NCI-H748 (cell line): ENCODE results near the gene HLA-DMB.
"Not testable (repeated sequence)": the region's sequence is repeated elsewhere in the genome, so short reads cannot be mapped to it uniquely, and the experiment has no call there.

ENCODE experiments used
- DNase-seq: peaks from one replicate; lab custom pipeline; 2025; ENCODE audit not compliant: unreplicated experiment; lab: John Stamatoyannopoulos, UW

HLA-DMB gene

GRCh38 chr6:32952817-32953739 lies 12.2 kb upstream of the HLA-DMB start, which contains the start of gene HLA-DMA:
Gene HLA-DMA (minus strand): TSS chr6:32953097. CDS start chr6:32953036, 61 bp downstream.
- DNase-seq = peak; percentile 53

- DNase-seq = no peak
These were observed 9.6 kb upstream of the HLA-DMB start for GRCh38 chr6:32950449-32950848.

GRCh38 chr6:32950010-32950409 lies 9.2 kb upstream of the HLA-DMB start:
- no peak for DNase-seq

GRCh38 chr6:32949113-32949512 lies 8.3 kb upstream of the HLA-DMB start:
- DNase-seq = no peak

GRCh38 chr6:32947552-32948465 lies 7.0 kb upstream of the HLA-DMB start:
- peak; percentile 51 for DNase-seq

- no peak for DNase-seq
These were observed 6.1 kb upstream of the HLA-DMB start for GRCh38 chr6:32946893-32947292.

- DNase-seq = no peak
These were observed 5.1 kb upstream of the HLA-DMB start for GRCh38 chr6:32945953-32946352.

- no peak for DNase-seq
These were observed 4.4 kb upstream of the HLA-DMB start for GRCh38 chr6:32945108-32945760.

- no peak for DNase-seq
These were observed 3.2 kb upstream of the HLA-DMB start for GRCh38 chr6:32943864-32944649.

- not testable (repeated sequence) for DNase-seq
These were observed 1.8 kb upstream of the HLA-DMB start for GRCh38 chr6:32942555-32943123.

- no peak for DNase-seq
These were observed 463 bp upstream of the HLA-DMB start for GRCh38 chr6:32941214-32941768.

GRCh38 chr6:32938494-32938893 lies 2.3 kb downstream of the HLA-DMB start:
- no peak for DNase-seq

- no peak for DNase-seq
These were observed 3.6 kb downstream of the HLA-DMB start for GRCh38 chr6:32937230-32937633.

- DNase-seq = no peak
These were observed 4.3 kb downstream of the HLA-DMB start for GRCh38 chr6:32936239-32937152.

GRCh38 chr6:32935551-32936238 lies 5.1 kb downstream of the HLA-DMB start:
- DNase-seq = no peak

- peak; percentile 72 for DNase-seq
These were observed 7.2 kb downstream of the HLA-DMB start for GRCh38 chr6:32933661-32934085.

- no peak for DNase-seq
These were observed 8.5 kb downstream of the HLA-DMB start for GRCh38 chr6:32932132-32932868.
